GDM1 (cell line): ENCODE measurements around the gene FAAP100.

Source experiments
- DNase-seq: peaks from one replicate; lab custom pipeline; 2025; lab: John Stamatoyannopoulos, UW

The FAAP100 gene

GRCh38 chr17:81577278-81578000 lies 25.3 kb upstream of the FAAP100 start:
- no peak for DNase-seq

GRCh38 chr17:81576621-81577277 lies 24.6 kb upstream of the FAAP100 start:
- DNase-seq, result no peak

- no peak for DNase-seq
Measured at GRCh38 chr17:81575836-81576235, 23.7 kb upstream of the FAAP100 start.

DNA sequence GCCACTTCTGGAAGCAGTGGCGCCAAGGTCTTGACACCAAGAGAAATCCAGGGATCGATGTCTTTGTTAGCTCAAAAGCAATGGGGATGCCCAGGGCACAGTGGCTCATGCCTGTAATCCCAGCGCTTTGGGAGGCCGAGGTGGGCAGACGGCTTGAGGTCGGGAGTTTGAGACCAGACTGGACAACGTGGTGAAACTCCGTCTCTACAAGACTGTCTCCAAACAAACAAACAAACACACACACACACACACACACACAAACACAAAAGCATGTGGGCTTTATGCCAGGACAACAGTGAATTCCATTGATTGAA lies 22.4 kb upstream of the FAAP100 start:
- no peak for DNase-seq

DNA sequence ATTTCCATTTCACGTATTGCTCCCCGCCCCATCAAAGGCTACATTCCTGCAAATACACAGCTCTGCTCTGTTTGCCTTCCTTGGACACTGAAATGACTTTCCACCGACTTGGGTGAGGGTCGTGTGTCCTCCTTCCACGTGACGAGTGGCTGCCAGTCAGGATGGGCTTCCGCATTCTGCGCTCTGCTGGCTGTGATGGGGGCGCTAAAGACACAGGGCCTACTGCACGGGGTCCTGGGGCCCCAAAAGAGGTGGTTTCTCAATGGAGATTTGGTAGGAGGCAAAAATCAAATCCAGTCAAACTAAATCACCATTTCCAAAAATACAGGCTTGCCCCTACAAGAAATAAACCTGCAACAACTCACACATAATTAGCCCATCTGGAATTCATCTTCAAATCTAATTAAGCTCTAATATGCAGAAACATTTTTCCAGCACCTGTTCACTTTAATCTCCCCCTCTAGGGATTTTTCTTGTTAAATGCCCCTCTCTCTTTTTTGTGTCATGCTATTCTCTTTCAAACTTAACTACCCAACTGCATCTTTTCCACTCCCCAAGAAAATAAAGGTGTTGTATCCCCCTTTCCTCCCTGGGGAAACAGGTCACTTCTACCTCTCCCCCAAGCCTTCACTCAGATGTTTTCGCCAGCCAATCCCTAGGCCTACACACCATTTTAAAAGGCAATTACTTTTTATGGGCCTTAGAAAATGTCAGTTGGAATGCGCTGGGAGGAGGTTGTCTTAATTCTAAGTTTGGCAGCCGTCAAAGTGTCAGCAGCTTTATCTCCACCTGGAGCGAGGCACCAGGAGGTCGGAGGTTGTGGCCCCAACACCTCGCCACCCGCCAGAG lies 21.9 kb upstream of the FAAP100 start:
- no peak for DNase-seq

DNA sequence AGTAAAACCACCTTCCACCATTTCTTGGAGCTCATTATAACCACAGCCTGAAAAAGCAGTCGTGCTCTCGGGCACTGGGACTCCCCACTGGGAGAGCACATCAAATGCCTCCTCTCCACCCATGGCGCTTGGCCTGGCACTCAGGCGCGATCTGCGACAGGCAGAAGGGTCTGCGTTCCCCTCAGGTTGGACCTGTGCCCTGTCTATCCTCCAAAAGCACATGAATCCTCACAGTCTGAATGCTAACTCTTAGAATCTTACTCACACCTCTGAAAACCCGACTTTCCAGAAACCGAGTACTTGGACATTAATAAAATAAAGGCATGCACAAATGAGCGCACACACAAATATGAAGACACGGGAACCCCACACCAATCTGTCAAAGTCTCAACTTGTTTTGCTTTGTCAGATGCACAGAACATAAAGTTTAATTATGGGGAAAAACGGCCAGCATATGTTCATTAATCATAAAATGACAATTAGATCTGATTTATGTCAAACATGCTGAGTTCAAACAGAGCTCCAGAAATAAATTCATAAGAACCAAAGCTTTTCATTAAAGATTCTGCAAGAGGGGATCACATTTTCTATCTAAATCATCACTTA lies 20.5 kb upstream of the FAAP100 start:
- DNase-seq, result no peak

DNA sequence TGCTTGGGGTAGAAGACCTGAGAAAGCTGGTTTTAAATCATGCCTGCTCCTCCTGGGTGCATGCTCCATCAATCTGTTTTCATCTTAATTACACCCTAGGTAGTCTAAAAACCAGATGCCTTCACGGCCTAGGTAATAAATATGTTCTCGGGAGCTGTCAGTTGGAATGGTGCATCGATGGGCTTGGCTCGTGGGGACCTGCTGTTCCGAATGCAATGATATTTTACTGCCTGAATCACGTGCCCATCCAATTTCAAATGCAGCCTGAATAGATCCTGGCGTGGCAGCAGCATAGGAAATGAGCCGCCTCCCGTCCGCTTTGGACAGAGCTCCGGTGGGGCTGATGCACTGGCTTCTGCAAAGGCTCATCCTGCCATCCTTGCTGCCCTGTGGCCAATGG lies 18.8 kb upstream of the FAAP100 start:
- DNase-seq, result no peak

GRCh38 chr17:81569986-81570514 lies 17.9 kb upstream of the FAAP100 start:
- DNase-seq, result no peak

- DNase-seq, result no peak
Measured at GRCh38 chr17:81568416-81568815, 16.3 kb upstream of the FAAP100 start.

DNA sequence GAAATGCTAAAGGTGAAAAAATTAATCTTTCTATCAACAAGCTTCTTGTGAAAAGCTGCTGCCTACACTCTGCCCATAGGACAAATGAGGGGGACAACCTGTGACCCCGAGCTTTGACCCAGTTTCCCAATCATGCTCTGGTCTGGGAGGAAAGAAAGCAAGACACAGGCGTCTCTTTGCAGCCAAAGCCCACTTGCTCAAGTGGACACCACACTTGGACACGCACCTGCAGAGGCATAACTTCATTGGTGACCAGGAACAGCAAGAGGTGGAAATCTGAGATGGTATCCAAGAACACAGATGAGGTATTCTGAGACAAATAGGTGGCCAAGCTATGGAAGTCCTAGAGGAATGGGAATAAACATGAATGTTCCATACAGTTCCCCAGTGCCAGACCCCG lies 15.0 kb upstream of the FAAP100 start:
- DNase-seq, result no peak

DNA sequence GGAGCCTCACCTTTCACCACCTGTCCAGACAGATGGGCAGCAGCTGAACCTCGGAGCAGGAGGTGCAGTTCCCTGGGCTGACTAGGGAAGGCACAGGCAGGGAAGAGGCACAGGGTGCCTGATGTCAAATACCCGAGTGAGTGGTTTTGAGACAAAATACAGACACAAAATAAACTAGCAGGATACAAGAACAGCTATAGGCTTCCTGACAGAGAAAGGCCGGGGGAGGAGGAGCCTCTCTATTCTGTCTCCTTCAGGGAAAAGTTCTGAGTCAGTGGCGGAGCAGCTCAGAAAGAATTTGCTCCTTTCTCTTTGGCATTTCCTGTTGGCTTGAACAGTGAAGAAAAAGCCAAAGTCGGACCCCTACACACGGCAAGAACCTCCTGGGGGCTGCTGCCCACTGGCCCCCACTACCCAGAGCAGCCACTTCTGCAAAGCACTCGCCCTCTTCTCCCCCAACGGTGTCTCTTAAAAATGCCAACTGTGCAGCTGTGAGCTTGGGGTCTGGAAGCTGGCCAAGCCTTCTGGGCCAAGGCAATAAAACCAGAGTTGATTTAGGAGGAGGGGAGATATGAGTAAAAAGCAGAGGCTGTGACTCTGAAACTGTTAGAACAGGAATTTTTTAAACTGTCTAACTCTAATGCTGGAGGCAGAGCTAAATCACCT lies 14.4 kb upstream of the FAAP100 start:
- DNase-seq, result peak; percentile 70

GRCh38 chr17:81565231-81565630 lies 13.1 kb upstream of the FAAP100 start:
- DNase-seq, result no peak

DNA sequence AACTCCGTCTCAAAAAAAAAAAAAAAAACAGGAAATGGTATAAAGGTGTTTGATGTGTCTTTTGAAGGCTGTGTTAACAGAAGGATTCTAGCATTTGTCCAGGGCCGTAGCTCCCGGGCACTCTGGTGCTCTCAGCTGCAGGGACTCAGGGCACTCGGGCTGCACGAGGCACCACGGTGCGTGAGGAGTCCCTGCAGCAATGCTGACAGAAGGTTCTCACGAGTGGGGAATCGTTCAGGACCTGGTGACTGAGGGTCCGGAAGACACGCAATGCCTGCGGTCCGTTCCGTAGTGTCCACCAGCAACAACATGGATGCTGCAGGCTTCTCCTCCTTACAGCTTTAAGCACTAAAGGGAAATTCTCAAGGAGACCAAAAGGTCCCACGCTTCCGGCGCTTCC lies 12.6 kb upstream of the FAAP100 start:
- DNase-seq, result no peak

DNA sequence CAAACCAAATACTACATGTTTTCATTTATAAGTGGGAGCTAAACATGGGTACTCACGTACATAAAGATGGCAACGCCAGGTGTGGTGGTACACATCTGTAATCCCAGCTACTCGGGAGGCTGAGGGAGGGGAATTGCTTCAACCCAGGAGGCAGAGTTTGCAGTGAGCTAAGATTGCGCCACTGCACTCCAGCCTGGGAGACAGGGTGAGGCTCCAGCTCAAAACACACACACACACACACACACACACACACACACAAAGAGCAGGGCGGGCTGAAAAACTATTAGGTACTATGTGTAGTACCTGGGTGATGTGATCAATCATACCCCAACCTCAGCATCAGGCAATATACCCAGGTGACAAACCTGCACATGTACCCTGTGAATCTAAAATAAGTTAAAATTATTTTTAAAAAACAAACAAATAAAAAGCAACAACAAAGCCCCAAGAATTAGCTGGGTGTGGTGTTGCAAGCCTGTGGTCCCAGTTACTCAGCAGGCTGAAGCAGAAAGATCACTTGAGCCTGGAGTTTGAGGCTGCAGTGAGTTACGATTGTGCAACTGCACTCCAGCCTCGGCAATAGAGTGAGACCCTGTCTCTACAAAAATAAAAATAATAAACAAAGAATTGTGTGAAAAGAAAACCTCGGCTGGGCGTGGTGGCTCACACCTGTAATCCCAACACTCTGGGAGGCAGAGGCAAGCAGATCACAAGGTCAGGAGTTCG lies 11.9 kb upstream of the FAAP100 start:
- DNase-seq, result no peak

DNA sequence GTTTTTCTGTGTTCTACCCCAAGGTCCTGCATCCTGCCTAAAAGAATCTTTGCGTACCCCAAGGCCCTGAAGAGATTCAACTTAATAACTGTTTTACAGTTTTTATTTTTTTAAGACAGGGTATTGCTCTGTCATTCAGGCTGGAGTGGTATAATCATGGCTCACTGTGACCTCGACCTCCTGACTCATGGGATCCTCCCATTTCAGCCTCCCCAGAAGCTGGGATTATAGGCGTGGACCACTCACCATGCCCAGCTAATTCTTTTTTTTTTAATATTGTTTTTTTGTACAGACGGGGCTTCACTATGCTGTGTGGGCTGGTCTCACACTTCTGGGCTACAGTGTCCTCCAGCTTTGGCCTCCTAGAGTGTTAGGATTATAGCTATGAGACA lies 9.3 kb upstream of the FAAP100 start:
- DNase-seq, result no peak

- no peak for DNase-seq
Measured at GRCh38 chr17:81558941-81559806, 7.0 kb upstream of the FAAP100 start.

DNA sequence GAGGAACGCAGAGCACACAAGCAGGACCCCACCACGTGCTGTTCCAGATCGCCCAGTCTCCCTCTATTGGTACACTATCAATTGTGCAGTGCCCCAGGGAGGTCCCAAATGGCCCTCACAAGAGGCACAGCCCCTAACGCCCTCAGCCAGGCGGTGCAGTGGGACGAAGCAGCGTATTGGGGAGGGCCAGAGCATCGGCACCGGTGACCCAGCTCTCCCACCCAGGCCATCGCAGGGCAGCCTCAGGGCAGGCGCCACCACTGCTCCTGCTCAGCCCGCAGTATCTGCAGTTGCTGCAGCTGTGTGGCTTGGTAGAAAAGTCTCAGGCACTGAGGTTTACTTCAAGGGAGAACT lies 5.9 kb upstream of the FAAP100 start:
- no peak for DNase-seq

GRCh38 chr17:81557276-81558114 lies 5.3 kb upstream of the FAAP100 start:
- DNase-seq, result no peak

- DNase-seq, result no peak
Measured at GRCh38 chr17:81556863-81557262, 4.7 kb upstream of the FAAP100 start.
